Right atrium auricular region (tissue), 2 donors: ENCODE measurements around the gene PEX16. TPM values are rescaled to one million over a fixed set of nuclear protein-coding genes. Genes with fewer than 3 reads are reported as not detected.

Experiments
- DNase-seq: peaks from one replicate; pipeline ENCODE4 v3.0.0-alpha.2; 2019; ENCODE audit warnings: low spot score
- H3K27ac ChIP-seq, 2 donors: fragments of 200-600 bp; sonication (generic); 1 replicate in 1 of 2; 2 replicates in 1 of 2; pipeline ENCODE4 v1.5.1; 2016 to 2019
- H3K27me3 ChIP-seq, 2 donors: fragments of 200-600 bp; sonication (generic); one replicate each; pipeline versions ENCODE4 v1.5.1 to v1.6.0; 2017 to 2019
- H3K36me3 ChIP-seq: fragments of 200-600 bp; sonication (generic); one replicate; pipeline ENCODE4 v1.5.1; 2016
- H3K4me1 ChIP-seq, 2 donors: fragments of 200-600 bp; sonication (generic); one replicate each; pipeline versions ENCODE4 v1.5.1 to v1.6.0; 2017 to 2019
- H3K4me3 ChIP-seq, 2 donors: fragments of 200-600 bp; sonication (generic); 1 replicate in 1 of 2; 2 replicates in 1 of 2; pipeline ENCODE4 v1.5.1; 2017 to 2019; ENCODE audit warnings: mild to moderate bottlenecking in 1 of 2, moderate library complexity in 1 of 2
- H3K9me3 ChIP-seq, 2 donors: fragments of 200-600 bp; sonication (generic); one replicate each; pipeline ENCODE4 v1.5.1; 2019
- CTCF ChIP-seq, 2 donors: fragments of 200-600 bp; sonication (generic); IDR thresholded peaks; one replicate each; pipeline ENCODE4 v1.5.1; 2019; ENCODE audit warnings: antibody characterized with exemption in 2 of 2
- total RNA-seq, 2 donors: library from RNA; depleted of rRNA; stranded (reverse); fragments of >200 nt; gene quantifications; one replicate each; pipeline ENCODE4 v1.1.0, GENCODE V29; 2016

PEX16 gene
- total RNA-seq, 2 donors from 2014 or later: 12.9 to 17.4 TPM

- Histone ChIP-seq H3K9me3 (no peaks in the 10 kb centered on the region), H3K36me3 (peaks cover 87% of the 10 kb centered on the region), H3K4me1 (peaks cover 0 to 30% of the 10 kb centered on the region in 2 donors), H3K4me3 (no peak overlapping the region), H3K27ac (no peak overlapping the region), H3K27me3 (no peaks in the 10 kb centered on the region)
- no peak for TF ChIP-seq CTCF (IDR thresholded peaks at IDR 0.05)
- DNase-seq: no peak
Observed at GRCh38 chr11:45864041-45864440, 53.6 kb downstream of the PEX16 start.

GRCh38 chr11:45860764-45861510 is 56.7 kb downstream of the PEX16 start:
- no peak for TF ChIP-seq CTCF (IDR thresholded peaks at IDR 0.05)
- Histone ChIP-seq H3K9me3 (no peaks in the 10 kb centered on the region), H3K27ac (peak overlapping the region; percentile 81 to 88), H3K27me3 (no peaks in the 10 kb centered on the region), H3K36me3 (peaks cover 82% of the 10 kb centered on the region), H3K4me3 (no peak overlapping the region), H3K4me1 (peaks cover 0 to 61% of the 10 kb centered on the region in 2 donors)
- no peak for DNase-seq

GRCh38 chr11:45860348-45860747 is 57.3 kb downstream of the PEX16 start:
- Histone ChIP-seq H3K4me3 (no peak overlapping the region), H3K27ac (peak overlapping the region; percentile 81 to 88), H3K9me3 (no peaks in the 10 kb centered on the region), H3K27me3 (no peaks in the 10 kb centered on the region), H3K36me3 (peaks cover 78% of the 10 kb centered on the region), H3K4me1 (peaks cover 0 to 67% of the 10 kb centered on the region in 2 donors)
- DNase-seq: no peak
- no peak for TF ChIP-seq CTCF (IDR thresholded peaks at IDR 0.05)

Other genes with a start within 250 kb of the PEX16 start
- gene SLC35C1, start 112.7 kb downstream of the PEX16 start, total RNA-seq: 10 to 100 TPM in 1 of 2 donors, 1 to 10 TPM in 1; 5.2 to 11.6 TPM
- 10 to 100 TPM; 43.0 to 62.9 TPM for gene CRY2, start 70.4 kb downstream of the PEX16 start, total RNA-seq
- 1 to 10 TPM; 7.3 to 8.9 TPM for gene MAPK8IP1, start 32.2 kb downstream of the PEX16 start, total RNA-seq
- gene FREY1, start 10.6 kb downstream of the PEX16 start, total RNA-seq: under 1 TPM; 0.55 to 0.82 TPM
- gene LARGE2, start 4.8 kb upstream of the PEX16 start, total RNA-seq: under 1 TPM in 1 of 2 donors, not detected in 1; 0.51 TPM
- 10 to 100 TPM; 27.6 to 35.5 TPM for gene PHF21A, start 203.6 kb upstream of the PEX16 start, total RNA-seq